Fibroblast of lung (primary cell): ENCODE results near the gene NKD1.

Source experiments
- CTCF ChIP-seq, 2 donors: IDR thresholded peaks in 1 of 2; conservative IDR thresholded peaks in 1 of 2; 1 replicate in 1 of 2; 2 replicates in 1 of 2; pipeline ENCODE4 v1.5.1; 2011 to 2012; ENCODE audit warnings: low read length in 2 of 2, control low read depth in 1 of 2, inconsistent platforms in 1 of 2, low read depth in 1 of 2, mild to moderate bottlenecking in 1 of 2
- EZH2 ChIP-seq: IDR thresholded peaks from 2 replicates; pipeline ENCODE4 v1.5.1; 2012; ENCODE audit warnings: low read length, control low read depth, mild to moderate bottlenecking; ENCODE audit errors: missing control alignments

- no peak for TF ChIP-seq CTCF (conservative IDR thresholded peaks at IDR 0.05 in 1 of 2, IDR thresholded peaks at IDR 0.05 in 1 of 2; ENCODE audit: low read depth in 1 of 2, low read length in 2 of 2)
- no peak for TF ChIP-seq EZH2
Observed at GRCh38 chr16:50651835-50652438, 103.7 kb downstream of the NKD1 start.
